ENCODE measurements around the gene DUXB.

DUXB gene

GRCh38 chr16:75660321-75660720 is 40.9 kb downstream of the DUXB start:
- no peak for DNase-seq (ENCODE audit: low read depth in 2 of 2)

- no peak for DNase-seq (ENCODE audit: low read depth in 2 of 2)
These were observed 43.1 kb downstream of the DUXB start for GRCh38 chr16:75658175-75658574.

- no peak for DNase-seq (ENCODE audit: low read depth in 2 of 2)
These were observed 47.3 kb downstream of the DUXB start for GRCh38 chr16:75653922-75654321.

GRCh38 chr16:75648265-75649076 is 52.8 kb downstream of the DUXB start:
- DNase-seq (ENCODE audit: low read depth in 2 of 2) = peak; percentile 80 to 81

- peak; percentile 87 to 88 for DNase-seq (ENCODE audit: low read depth in 2 of 2)
These were observed 53.6 kb downstream of the DUXB start, which contains the start of the genes KARS1 and TERF2IP for GRCh38 chr16:75647492-75648264. Gene KARS1 (minus strand): TSS chr16:75647665. CDS start chr16:75647639, 26 bp downstream. Gene TERF2IP (plus strand): TSS chr16:75647773. CDS start chr16:75647883, 110 bp downstream.

GRCh38 chr16:75647112-75647491 is 54.2 kb downstream of the DUXB start:
- no peak for DNase-seq (ENCODE audit: low read depth in 2 of 2)

- no peak for DNase-seq (ENCODE audit: low read depth in 2 of 2)
These were observed 56.8 kb downstream of the DUXB start for GRCh38 chr16:75644240-75645012.

Data from activated CD4-positive, alpha-beta T cell treated with anti-CD3 and anti-CD28 coated beads for 24 hours (primary cell).